ENCODE data around the gene HAPSTR1. TPM values are rescaled to one million over a fixed set of nuclear protein-coding genes. Genes with fewer than 3 reads are reported as not detected.

Gene HAPSTR1
- total RNA-seq, 6 experiments from 2014 or later = 23.6 to 34.8 (median 28.3) TPM

DNA sequence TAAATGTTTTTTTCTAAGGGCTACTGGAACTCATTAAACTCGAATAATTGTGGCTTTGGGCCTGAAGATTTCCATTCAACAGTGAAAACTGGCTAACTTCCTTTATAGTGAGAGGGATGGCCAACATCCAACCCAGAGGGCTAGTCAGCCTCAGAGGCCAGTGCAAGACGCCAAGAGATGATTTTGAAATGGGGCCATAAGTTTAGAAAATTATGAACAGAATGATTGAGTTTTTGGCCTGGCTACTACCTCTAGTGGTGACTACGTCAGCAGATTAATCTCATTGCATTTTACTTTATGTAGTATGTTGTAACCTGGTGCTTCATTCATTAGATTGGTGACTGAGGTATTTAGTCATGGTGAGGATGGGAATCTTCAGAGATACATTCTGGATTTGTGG, 28.4 kb downstream of the HAPSTR1 start:
- Histone ChIP-seq H3K9me3 (no peaks in the 10 kb centered on the region), H3K4me1 (peaks cover 0 to 4% (median 0%) of the 10 kb centered on the region in 4 donors), H3K4me3 (no peak overlapping the region), H3K27me3 (no peaks in the 10 kb centered on the region), H3K36me3 (peaks cover 4 to 26% (median 11%) of the 10 kb centered on the region in 4 donors), H3K27ac (no peak overlapping the region)
- TF ChIP-seq CTCF (IDR thresholded peaks at IDR 0.05) (no peak), POLR2A (IDR thresholded peaks at IDR 0.05) (no peak)
- WGBS (ENCODE audit: insufficient coverage, low coverage, low lambda C conversion rate, missing lambda C conversion rate) = 35% methylated on average over 3 of the region's 3 CpGs
- DNase-seq = no peak
- intact Hi-C loops (cut with DNase I) = no loop called here
- no peak for ATAC-seq

DNA sequence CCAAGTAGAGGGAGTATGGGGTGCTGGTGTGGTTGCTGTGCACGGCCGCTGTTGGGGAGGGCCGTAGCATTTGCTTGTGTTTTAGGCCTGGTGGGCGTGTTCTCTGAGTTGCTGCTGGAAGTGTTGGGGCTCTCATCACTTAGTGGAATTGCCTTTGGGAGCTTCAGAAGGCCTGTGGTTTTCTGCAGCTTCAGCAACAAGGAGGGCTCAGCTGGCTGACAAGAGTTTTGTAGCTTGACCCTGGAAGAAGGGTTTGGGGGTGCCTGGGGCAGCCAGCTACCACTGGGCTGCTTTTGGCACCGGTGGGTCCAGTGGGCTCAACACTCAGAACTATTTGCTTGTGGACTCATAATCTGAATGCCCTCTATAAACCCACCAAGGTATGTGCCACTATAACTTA, 30.9 kb downstream of the HAPSTR1 start:
- 87% methylated on average over 4 of the region's 5 CpGs for WGBS (ENCODE audit: insufficient coverage, low coverage, low lambda C conversion rate, missing lambda C conversion rate)
- no peak overlapping the region for H3K4me3 ChIP-seq
- no peaks in the 10 kb centered on the region for H3K27me3 ChIP-seq
- no peak for TF ChIP-seq POLR2A (IDR thresholded peaks at IDR 0.05)
- TF ChIP-seq CTCF (IDR thresholded peaks at IDR 0.05) = no peak
- ATAC-seq (no peak), DNase-seq (no peak)
- H3K4me1 ChIP-seq = peaks cover 0 to 3% (median 0%) of the 10 kb centered on the region in 4 donors
- no peaks in the 10 kb centered on the region for H3K9me3 ChIP-seq
- H3K36me3 ChIP-seq = peaks cover 0 to 15% (median 3%) of the 10 kb centered on the region in 4 donors
- no peak overlapping the region for H3K27ac ChIP-seq
- intact Hi-C loops (cut with DNase I) = no loop called here

DNA sequence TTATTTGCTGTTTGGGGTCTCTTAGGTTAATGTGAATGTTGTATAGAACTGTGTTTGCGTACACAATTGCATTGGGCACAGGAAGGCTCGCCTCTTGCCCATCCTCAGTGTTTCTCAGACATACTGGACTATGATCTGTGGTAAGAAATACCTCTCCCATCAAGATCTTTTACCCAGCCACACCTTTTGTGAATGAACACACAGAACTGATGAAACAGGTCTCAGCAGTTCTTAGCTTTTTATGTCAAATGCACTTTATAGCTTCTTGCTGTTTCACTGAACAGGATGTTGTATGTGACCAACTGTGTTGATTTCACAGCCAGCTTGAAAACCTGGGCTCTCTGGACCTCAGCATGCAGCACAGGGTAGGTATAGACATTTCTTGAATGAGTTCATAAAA, 31.5 kb downstream of the HAPSTR1 start:
- H3K9me3 ChIP-seq = no peaks in the 10 kb centered on the region
- ATAC-seq (no peak), DNase-seq (no peak)
- no peak overlapping the region for H3K4me3 ChIP-seq
- no peak overlapping the region for H3K27ac ChIP-seq
- H3K27me3 ChIP-seq = no peaks in the 10 kb centered on the region
- 64% methylated on average over 2 of the region's 2 CpGs for WGBS (ENCODE audit: insufficient coverage, low coverage, low lambda C conversion rate, missing lambda C conversion rate)
- TF ChIP-seq CTCF (IDR thresholded peaks at IDR 0.05) (no peak), POLR2A (IDR thresholded peaks at IDR 0.05) (no peak)
- H3K4me1 ChIP-seq = peaks cover 0 to 3% (median 0%) of the 10 kb centered on the region in 4 donors
- intact Hi-C loops (cut with DNase I) = no loop called here
- H3K36me3 ChIP-seq = peaks cover 0 to 9% (median under 1%) of the 10 kb centered on the region in 4 donors

DNA sequence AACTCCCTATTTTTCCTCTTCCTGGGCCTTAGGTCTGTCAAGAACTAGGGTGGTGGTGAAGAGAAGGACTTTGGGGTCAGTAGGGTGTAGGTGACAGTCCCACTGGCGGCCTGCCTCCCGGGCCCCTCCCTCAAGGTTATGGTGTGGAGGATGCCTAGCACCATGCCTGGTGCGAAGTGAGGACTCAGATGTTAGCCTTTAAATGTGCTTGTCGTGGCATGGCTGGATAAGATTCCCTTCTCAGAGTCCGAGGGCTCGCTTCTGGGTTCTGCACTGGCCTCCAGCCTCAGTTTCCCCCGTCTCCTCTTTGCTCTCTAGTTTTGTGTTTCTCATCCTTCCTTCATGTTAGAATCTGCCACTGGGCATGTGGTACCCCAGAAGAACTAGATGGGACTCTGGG, 32.0 kb downstream of the HAPSTR1 start:
- no peaks in the 10 kb centered on the region for H3K27me3 ChIP-seq
- 97% methylated on average over 3 of the region's 7 CpGs for WGBS (ENCODE audit: insufficient coverage, low coverage, low lambda C conversion rate, missing lambda C conversion rate)
- no peak overlapping the region for H3K27ac ChIP-seq
- intact Hi-C loops (cut with DNase I) = no loop called here
- peaks cover 0 to 3% (median 0%) of the 10 kb centered on the region in 4 donors for H3K4me1 ChIP-seq
- no peak for DNase-seq
- H3K4me3 ChIP-seq = no peak overlapping the region
- no peak for ATAC-seq
- no peaks in the 10 kb centered on the region for H3K9me3 ChIP-seq
- no peak for TF ChIP-seq POLR2A (IDR thresholded peaks at IDR 0.05)
- no peak for TF ChIP-seq CTCF (IDR thresholded peaks at IDR 0.05)
- H3K36me3 ChIP-seq = peaks cover 0 to 9% (median 0%) of the 10 kb centered on the region in 4 donors

DNA sequence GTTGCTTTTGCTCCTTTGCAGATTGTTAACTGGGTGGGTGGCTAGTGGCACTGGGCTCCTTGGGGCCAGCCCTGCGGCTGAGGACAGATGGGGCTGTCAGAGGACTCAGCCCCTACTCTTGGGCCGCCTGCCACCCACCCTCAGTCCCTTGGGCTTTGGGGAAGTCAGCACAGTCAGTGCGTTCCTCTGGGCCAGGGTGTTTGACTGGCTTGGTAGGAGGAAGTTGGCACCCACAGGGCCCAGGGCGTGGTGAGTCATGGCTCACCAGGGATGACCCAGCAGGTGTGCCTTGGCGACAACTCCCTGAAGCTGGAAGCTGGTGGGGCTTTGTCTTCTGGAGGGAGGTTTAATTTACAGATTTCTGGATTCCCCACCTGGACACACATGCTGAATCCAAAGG, 32.4 kb downstream of the HAPSTR1 start:
- peaks cover 0 to 9% (median 0%) of the 10 kb centered on the region in 4 donors for H3K36me3 ChIP-seq
- DNase-seq (peak; percentile 60 to 76 (median 65)), ATAC-seq (peak; percentile 41 to 76 (median 54))
- TF ChIP-seq POLR2A (IDR thresholded peaks at IDR 0.05) (no peak), CTCF (IDR thresholded peaks at IDR 0.05) (no peak)
- H3K9me3 ChIP-seq = no peaks in the 10 kb centered on the region
- H3K4me3 ChIP-seq = no peak overlapping the region
- intact Hi-C loops (cut with DNase I) = no loop called here
- H3K27ac ChIP-seq = no peak overlapping the region
- H3K27me3 ChIP-seq = no peaks in the 10 kb centered on the region
- WGBS (ENCODE audit: insufficient coverage, low coverage, low lambda C conversion rate, missing lambda C conversion rate) = 82% methylated on average over 2 of the region's 5 CpGs
- peaks cover 0 to 3% (median 0%) of the 10 kb centered on the region in 4 donors for H3K4me1 ChIP-seq

Measured in right lobe of liver (tissue), 6 donors.